HG02943 (cell line): ENCODE data around the gene FCRL5.

Source experiments
- ATAC-seq: cut with Tn5 transposase; IDR thresholded peaks from one replicate; pipeline ENCODE4 v1.9.1; 2021; ENCODE audit warnings: mild to moderate bottlenecking, low read depth, moderate library complexity; ENCODE audit not compliant: unreplicated experiment

FCRL5 gene

GRCh38 chr1:157532569-157532968 lies 19.7 kb downstream of the FCRL5 start:
- no peak for ATAC-seq

- no peak for ATAC-seq
Observed at GRCh38 chr1:157523774-157524493, 28.4 kb downstream of the FCRL5 start.

- ATAC-seq: no peak
Observed at GRCh38 chr1:157521056-157521455, 31.3 kb downstream of the FCRL5 start.

GRCh38 chr1:157520386-157520935 lies 31.9 kb downstream of the FCRL5 start:
- no peak for ATAC-seq

- ATAC-seq: no peak
Observed at GRCh38 chr1:157519451-157519850, 32.9 kb downstream of the FCRL5 start.

GRCh38 chr1:157517016-157517415 lies 35.3 kb downstream of the FCRL5 start:
- ATAC-seq: no peak

GRCh38 chr1:157515709-157516108 lies 36.6 kb downstream of the FCRL5 start:
- no peak for ATAC-seq

GRCh38 chr1:157515141-157515540 lies 37.2 kb downstream of the FCRL5 start:
- ATAC-seq: no peak

GRCh38 chr1:157512036-157512969 lies 40.0 kb downstream of the FCRL5 start:
- ATAC-seq: peak; percentile 56

- ATAC-seq: no peak
Observed at GRCh38 chr1:157509546-157510232, 42.6 kb downstream of the FCRL5 start.

GRCh38 chr1:157505481-157506272 lies 46.6 kb downstream of the FCRL5 start:
- ATAC-seq: peak; percentile 71

GRCh38 chr1:157504646-157505045 lies 47.7 kb downstream of the FCRL5 start:
- ATAC-seq: no peak

- no peak for ATAC-seq
Observed at GRCh38 chr1:157499521-157499920, 52.8 kb downstream of the FCRL5 start.

GRCh38 chr1:157498736-157499090 lies 53.6 kb downstream of the FCRL5 start:
- no peak for ATAC-seq

- no peak for ATAC-seq
Observed at GRCh38 chr1:157497987-157498735, 54.2 kb downstream of the FCRL5 start.

- ATAC-seq: no peak
Observed at GRCh38 chr1:157497284-157497683, 55.0 kb downstream of the FCRL5 start.

- no peak for ATAC-seq
Observed at GRCh38 chr1:157496121-157496526, 56.2 kb downstream of the FCRL5 start.

GRCh38 chr1:157495285-157495684 lies 57.0 kb downstream of the FCRL5 start:
- no peak for ATAC-seq

- ATAC-seq: no peak
Observed at GRCh38 chr1:157494093-157494492, 58.2 kb downstream of the FCRL5 start.
